Astrocyte (in vitro differentiated cells and primary cell): ENCODE results near the gene CRYBG3.

ENCODE experiments used
- EZH2 ChIP-seq: IDR thresholded peaks from 2 replicates; pipeline ENCODE4 v1.6.1; 2012; ENCODE audit warnings: mild to moderate bottlenecking, low read length, inconsistent platforms; ENCODE audit not compliant: insufficient read depth
- TF ChIP-seq, protein P1 (sequence below): IDR thresholded peaks from 2 replicates; pipeline ENCODE4 v1.5.1; 2011; ENCODE audit warnings: low read depth, mild to moderate bottlenecking, inconsistent platforms, low read length, moderate library complexity; ENCODE audit not compliant: insufficient read depth

DNA sequence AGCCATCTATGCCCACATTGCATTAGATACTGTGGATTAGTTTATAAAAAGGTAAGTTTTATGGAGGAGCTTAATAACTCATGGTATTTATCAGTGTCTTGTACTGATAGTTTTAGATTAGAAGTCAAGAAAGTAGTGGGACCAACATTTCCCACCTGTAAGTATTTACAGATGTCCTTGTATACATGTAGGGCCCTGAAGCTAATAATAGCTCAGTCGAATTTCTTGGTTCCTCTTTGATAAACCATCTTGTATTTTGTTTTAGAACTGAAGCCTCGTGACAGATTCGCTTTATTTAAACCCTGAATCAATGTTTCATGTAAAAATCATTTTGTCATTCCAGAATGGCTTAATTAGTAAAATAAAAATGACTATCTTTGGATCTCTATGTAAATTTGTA, 73.4 kb downstream of the CRYBG3 start:
- TF ChIP-seq, protein P1, sequence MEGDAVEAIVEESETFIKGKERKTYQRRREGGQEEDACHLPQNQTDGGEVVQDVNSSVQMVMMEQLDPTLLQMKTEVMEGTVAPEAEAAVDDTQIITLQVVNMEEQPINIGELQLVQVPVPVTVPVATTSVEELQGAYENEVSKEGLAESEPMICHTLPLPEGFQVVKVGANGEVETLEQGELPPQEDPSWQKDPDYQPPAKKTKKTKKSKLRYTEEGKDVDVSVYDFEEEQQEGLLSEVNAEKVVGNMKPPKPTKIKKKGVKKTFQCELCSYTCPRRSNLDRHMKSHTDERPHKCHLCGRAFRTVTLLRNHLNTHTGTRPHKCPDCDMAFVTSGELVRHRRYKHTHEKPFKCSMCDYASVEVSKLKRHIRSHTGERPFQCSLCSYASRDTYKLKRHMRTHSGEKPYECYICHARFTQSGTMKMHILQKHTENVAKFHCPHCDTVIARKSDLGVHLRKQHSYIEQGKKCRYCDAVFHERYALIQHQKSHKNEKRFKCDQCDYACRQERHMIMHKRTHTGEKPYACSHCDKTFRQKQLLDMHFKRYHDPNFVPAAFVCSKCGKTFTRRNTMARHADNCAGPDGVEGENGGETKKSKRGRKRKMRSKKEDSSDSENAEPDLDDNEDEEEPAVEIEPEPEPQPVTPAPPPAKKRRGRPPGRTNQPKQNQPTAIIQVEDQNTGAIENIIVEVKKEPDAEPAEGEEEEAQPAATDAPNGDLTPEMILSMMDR, result no peak
- TF ChIP-seq EZH2, result no peak
